B cell (primary cell): Measurements from ENCODE around the gene PHF21B.

Source experiments
- EZH2 ChIP-seq: IDR thresholded peaks from 2 replicates; pipeline ENCODE4 v1.6.1; 2012; ENCODE audit warnings: borderline replicate concordance, low read depth, mild to moderate bottlenecking, moderate library complexity, low read length; ENCODE audit not compliant: insufficient read depth, poor library complexity, severe bottlenecking
- TF ChIP-seq, protein P1 (sequence below): fragments of 200-600 bp; IDR thresholded peaks from one replicate; pipeline ENCODE4 v1.8.0; 2022; ENCODE audit warnings: antibody characterized with exemption, mild to moderate bottlenecking

DNA sequence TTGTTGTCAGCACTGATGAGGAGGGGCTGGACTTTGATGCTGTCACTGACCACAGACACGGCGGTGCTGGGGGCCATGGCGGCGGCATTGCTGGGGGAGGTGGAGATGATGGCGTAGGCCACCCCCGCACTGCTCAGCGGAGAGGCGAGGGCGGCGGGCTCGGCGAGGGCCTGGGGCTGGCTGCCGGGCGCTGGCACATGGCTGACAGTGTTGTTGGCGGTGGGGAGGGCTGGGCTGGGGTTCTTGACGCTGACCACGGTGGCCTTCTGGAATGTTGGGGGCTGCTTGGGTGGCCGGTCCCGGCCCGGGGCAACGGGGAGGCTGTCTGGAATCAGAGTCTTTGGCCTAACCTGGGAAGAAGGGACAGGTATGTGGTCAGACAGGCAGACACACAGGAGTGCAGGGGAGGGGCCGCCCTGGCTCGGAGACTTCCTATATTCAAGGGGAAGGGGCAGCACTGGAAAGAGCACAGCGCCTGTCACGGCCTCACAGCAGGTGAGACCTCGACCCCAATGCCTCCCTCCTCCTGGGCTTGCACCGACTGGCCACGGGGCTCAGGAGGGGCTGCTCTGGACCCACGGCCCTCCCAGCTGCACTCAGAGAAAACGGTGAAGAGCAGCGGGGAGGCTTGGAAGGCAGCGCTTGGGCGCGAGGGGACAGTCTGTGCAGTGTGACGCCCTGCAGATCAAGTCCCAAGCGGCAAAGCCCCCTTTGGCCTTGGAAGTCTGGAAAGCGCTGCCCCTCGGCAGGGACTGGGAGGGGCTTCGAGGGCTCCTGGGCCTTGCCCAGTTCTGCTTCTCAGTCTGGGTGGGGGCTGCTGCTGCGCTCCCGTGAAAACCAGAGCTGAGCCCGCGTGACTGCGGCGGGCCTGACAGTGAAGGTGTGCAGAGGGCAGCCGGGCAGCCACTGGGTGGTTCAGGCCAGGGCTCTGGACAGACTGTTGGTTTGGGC lies 93.2 kb downstream of the PHF21B start:
- TF ChIP-seq, protein P1, sequence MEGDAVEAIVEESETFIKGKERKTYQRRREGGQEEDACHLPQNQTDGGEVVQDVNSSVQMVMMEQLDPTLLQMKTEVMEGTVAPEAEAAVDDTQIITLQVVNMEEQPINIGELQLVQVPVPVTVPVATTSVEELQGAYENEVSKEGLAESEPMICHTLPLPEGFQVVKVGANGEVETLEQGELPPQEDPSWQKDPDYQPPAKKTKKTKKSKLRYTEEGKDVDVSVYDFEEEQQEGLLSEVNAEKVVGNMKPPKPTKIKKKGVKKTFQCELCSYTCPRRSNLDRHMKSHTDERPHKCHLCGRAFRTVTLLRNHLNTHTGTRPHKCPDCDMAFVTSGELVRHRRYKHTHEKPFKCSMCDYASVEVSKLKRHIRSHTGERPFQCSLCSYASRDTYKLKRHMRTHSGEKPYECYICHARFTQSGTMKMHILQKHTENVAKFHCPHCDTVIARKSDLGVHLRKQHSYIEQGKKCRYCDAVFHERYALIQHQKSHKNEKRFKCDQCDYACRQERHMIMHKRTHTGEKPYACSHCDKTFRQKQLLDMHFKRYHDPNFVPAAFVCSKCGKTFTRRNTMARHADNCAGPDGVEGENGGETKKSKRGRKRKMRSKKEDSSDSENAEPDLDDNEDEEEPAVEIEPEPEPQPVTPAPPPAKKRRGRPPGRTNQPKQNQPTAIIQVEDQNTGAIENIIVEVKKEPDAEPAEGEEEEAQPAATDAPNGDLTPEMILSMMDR: no peak
- TF ChIP-seq EZH2: no peak
